A549 treated with GW870086 at 1 μM for 4 hours (cell line): Measurements from ENCODE around the gene NTMT2. TPM values are rescaled to one million over a fixed set of nuclear protein-coding genes. Genes with fewer than 3 reads are reported as not detected.

Experiments used
- total RNA-seq: library from RNA; stranded (reverse); fragments of 200-300 nt; extraction: Qiagen RNA extraction; gene quantifications from 5 replicates; pipeline ENCODE4 v1.2.3, GENCODE V29; 2022; ENCODE audit warnings: low read depth

NTMT2 gene
- not detected in 5 replicates for total RNA-seq

DNA sequence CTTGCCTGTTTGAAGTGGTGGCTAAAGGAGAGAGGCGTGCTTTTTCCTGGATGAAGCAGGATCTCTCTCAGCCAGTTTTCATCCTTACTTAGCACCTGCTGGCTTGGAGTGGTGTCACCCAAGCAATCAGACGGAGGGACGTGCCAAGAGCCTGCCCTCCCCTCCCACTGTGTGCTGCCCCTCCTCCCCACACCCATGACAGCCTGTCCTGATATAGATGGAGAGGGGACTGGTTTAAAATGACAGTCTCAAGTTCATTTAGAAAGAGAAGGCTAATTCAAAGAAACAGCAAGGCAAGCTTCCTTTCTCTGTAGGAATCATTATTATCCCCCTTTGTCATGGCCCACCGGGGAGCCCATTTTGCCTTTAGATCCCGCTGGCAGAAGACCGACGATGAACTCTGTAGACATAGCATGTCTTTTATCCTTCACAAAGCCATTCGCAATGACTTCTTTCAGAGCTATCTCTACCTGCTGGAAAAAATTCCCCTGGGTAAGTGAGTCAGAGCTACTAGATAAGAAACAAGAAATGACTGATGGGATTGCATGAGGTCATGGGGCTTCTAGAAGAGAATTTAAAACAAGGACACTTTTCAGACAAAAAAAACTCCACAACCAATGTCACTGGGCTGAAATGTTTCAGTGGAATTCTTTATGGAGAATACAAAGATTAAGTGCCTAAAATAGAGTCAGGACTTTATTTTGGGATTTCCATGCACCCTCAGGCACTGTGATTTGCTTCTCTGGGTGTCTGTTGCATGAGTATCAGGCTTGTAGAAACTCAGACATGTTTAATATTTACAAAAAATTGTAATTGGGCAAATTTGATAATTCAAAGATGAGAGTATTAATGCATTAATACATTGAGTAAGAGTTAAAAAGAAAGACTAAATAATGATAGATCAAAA is at the start of gene NTMT2:
Gene NTMT2, plus strand, starts transcription at position 190 of the 907 bp plus-strand sequence. Its CDS starts 149 bp downstream, at position 339.

Other genes starting within 250 kb of the NTMT2 start
- 9.7 to 13.4 TPM (median 12.8 TPM) in 5 replicates for gene KIFAP3, start 71.3 kb upstream of the NTMT2 start, total RNA-seq